AG04450 (cell line): ENCODE data around the gene LRP1. TPM values are rescaled to one million over a fixed set of nuclear protein-coding genes. Genes with fewer than 3 reads are reported as not detected.

Experiments used
- CTCF ChIA-PET: fragments of 300-600, 350-600 bp; formaldehyde crosslinking; extraction: SDS; loops from one replicate; lab custom pipeline; 2022; ENCODE audit warnings: antibody characterized with exemption, inconsistent platforms; lab: Charles Lee
- POLR2A ChIA-PET: fragments of 350-600 bp; formaldehyde crosslinking; extraction: SDS; loops from one replicate; lab custom pipeline; 2021; ENCODE audit warnings: antibody characterized with exemption, inconsistent platforms; lab: Yijun Ruan, JAX
- DNase-seq: peaks from one replicate; pipeline ENCODE4 v3.0.0-alpha.2; 2011; ENCODE audit warnings: low read depth, low spot score
- H3K27ac ChIP-seq: one replicate; pipeline ENCODE4 v1.5.1; 2012; ENCODE audit warnings: low read depth, low read length, control low read depth
- H3K27me3 ChIP-seq: one replicate; pipeline ENCODE4 v1.6.0; 2012; ENCODE audit warnings: low read length; ENCODE audit not compliant: control insufficient read depth, insufficient read depth
- H3K4me3 ChIP-seq: 2 replicates; pipeline ENCODE4 v1.5.1; 2011; ENCODE audit warnings: mild to moderate bottlenecking, low read depth, low read length, control low read depth
- H3K9me3 ChIP-seq: 2 replicates; pipeline ENCODE4 v1.5.1; 2012; ENCODE audit warnings: low read length; ENCODE audit not compliant: control insufficient read depth, insufficient read depth
- CTCF ChIP-seq: IDR thresholded peaks from 2 replicates; pipeline ENCODE4 v1.5.1; 2011; ENCODE audit warnings: low read depth, low read length, control low read depth, inconsistent platforms
- polyA plus RNA-seq: library from polyadenylated mRNA; depleted of rRNA; stranded (reverse); fragments of >200 nt; gene quantifications from 2 replicates; pipeline ENCODE4 v1.2.3, GENCODE V29; 2011

The LRP1 gene
- polyA plus RNA-seq, 1 experiment = 49.9 TPM

- DNase-seq = no peak
- H3K27ac ChIP-seq = peak overlapping the region; percentile 52
Observed at GRCh38 chr12:57145460-57146059, 17.3 kb downstream of the LRP1 start.

GRCh38 chr12:57146092-57146491, 17.8 kb downstream of the LRP1 start:
- no peak for DNase-seq
- Histone ChIP-seq H3K9me3 (no peaks in the 10 kb centered on the region), H3K27me3 (no peaks in the 10 kb centered on the region), H3K27ac (peak overlapping the region; percentile 52), H3K4me3 (no peak overlapping the region)
- ChIA-PET POLR2A (no interaction called here), CTCF (interaction anchor here (0.6 to 3.2 kb wide), 4 partner anchors 19 to 68 kb away, joined by 3 to 13 read pairs (median 3); no protein-coding TSS in a partner anchor)
- TF ChIP-seq CTCF = no peak

More at GRCh38 chr12:57145460-57146059, 17.3 kb downstream of the LRP1 start:
- TF ChIP-seq CTCF = no peak
- Histone ChIP-seq H3K9me3 (no peaks in the 10 kb centered on the region), H3K27me3 (no peaks in the 10 kb centered on the region), H3K4me3 (no peak overlapping the region)
- POLR2A ChIA-PET = no interaction called here
- CTCF ChIA-PET = interaction anchor here (0.6 to 3.2 kb wide), 4 partner anchors 19 to 131 kb away, joined by 3 to 13 read pairs (median 4); no protein-coding TSS in a partner anchor

GRCh38 chr12:57146961-57147944, 19.0 kb downstream of the LRP1 start, which contains the start of gene LRP1-AS:
Gene LRP1-AS, minus strand, starts transcription at chr12:57147619.
- Histone ChIP-seq H3K9me3 (no peaks in the 10 kb centered on the region), H3K27ac (peak within 1 kb of the TSS; percentile 93), H3K4me3 (no peak within 1 kb of the TSS), H3K27me3 (no peaks in the 10 kb centered on the region)
- no peak for TF ChIP-seq CTCF
- CTCF ChIA-PET = interaction anchor here (0.6 to 3.2 kb wide), 5 partner anchors 22 to 521 kb away, joined by 3 to 13 read pairs (median 8); no protein-coding TSS in a partner anchor
- POLR2A ChIA-PET = interaction anchor here (2.2 kb wide), 1 partner anchor 11 kb away, joined by 12 read pairs; no protein-coding TSS in a partner anchor
- DNase-seq = no peak

- CTCF ChIA-PET = interaction anchor here (0.5 to 2.0 kb wide), 7 partner anchors 13 to 117 kb away, joined by 3 to 8 read pairs (median 5); no protein-coding TSS in a partner anchor
- POLR2A ChIA-PET = interaction anchor here (0.7 to 2.2 kb wide), 15 partner anchors 9 to 81 kb away, joined by 3 to 12 read pairs (median 3); partner anchors contain the start of genes LRP1, NAB2, SHMT2 and STAT6
- TF ChIP-seq CTCF = no peak
- DNase-seq = no peak
- peak overlapping the region; percentile 93 for H3K27ac ChIP-seq
- H3K27me3 ChIP-seq = no peaks in the 10 kb centered on the region
- H3K9me3 ChIP-seq = no peaks in the 10 kb centered on the region
- H3K4me3 ChIP-seq = peak overlapping the region; percentile 29
Observed at GRCh38 chr12:57148469-57149244, 20.4 kb downstream of the LRP1 start.
